ENCODE data around the gene LIN7A. TPM values are rescaled to one million over a fixed set of nuclear protein-coding genes. Genes with fewer than 3 reads are reported as not detected.

Gene LIN7A
- total RNA-seq, 1 donor = 6.5 TPM

GRCh38 chr12:80936642-80937390, 918 bp downstream of the LIN7A start:
- peak; percentile 76 for DNase-seq (ENCODE audit: insufficient read length, low spot score, missing footprints)
- no peaks in the 10 kb centered on the region for H3K9me3 ChIP-seq (ENCODE audit: low read depth, low read length)
- TF ChIP-seq, protein P1, sequence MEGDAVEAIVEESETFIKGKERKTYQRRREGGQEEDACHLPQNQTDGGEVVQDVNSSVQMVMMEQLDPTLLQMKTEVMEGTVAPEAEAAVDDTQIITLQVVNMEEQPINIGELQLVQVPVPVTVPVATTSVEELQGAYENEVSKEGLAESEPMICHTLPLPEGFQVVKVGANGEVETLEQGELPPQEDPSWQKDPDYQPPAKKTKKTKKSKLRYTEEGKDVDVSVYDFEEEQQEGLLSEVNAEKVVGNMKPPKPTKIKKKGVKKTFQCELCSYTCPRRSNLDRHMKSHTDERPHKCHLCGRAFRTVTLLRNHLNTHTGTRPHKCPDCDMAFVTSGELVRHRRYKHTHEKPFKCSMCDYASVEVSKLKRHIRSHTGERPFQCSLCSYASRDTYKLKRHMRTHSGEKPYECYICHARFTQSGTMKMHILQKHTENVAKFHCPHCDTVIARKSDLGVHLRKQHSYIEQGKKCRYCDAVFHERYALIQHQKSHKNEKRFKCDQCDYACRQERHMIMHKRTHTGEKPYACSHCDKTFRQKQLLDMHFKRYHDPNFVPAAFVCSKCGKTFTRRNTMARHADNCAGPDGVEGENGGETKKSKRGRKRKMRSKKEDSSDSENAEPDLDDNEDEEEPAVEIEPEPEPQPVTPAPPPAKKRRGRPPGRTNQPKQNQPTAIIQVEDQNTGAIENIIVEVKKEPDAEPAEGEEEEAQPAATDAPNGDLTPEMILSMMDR (IDR thresholded peaks at IDR 0.05; ENCODE audit: extremely low read depth, low read depth, low read length) = no peak
- H3K4me3 ChIP-seq (ENCODE audit: insufficient read depth, low read length) = peak overlapping the region; percentile 85
- peak overlapping the region; percentile 95 for H2AFZ ChIP-seq (ENCODE audit: low read length)
- peak overlapping the region; percentile 38 for H3K27ac ChIP-seq (ENCODE audit: low read depth, low read length)
- no peaks in the 10 kb centered on the region for H3K27me3 ChIP-seq (ENCODE audit: insufficient read depth, low read length)
- H3K79me2 ChIP-seq (ENCODE audit: insufficient read depth, low read length) = peaks cover 44% of the 10 kb centered on the region
- H3K36me3 ChIP-seq (ENCODE audit: insufficient read depth, low read length) = no peaks in the 10 kb centered on the region
- H3K4me1 ChIP-seq (ENCODE audit: insufficient read depth, low read length) = peaks cover 26% of the 10 kb centered on the region
- H3K4me2 ChIP-seq (ENCODE audit: insufficient read depth, low read length) = peak overlapping the region; percentile 80
- no peaks in the 10 kb centered on the region for H4K20me1 ChIP-seq (ENCODE audit: insufficient read depth, low read length)

DNA sequence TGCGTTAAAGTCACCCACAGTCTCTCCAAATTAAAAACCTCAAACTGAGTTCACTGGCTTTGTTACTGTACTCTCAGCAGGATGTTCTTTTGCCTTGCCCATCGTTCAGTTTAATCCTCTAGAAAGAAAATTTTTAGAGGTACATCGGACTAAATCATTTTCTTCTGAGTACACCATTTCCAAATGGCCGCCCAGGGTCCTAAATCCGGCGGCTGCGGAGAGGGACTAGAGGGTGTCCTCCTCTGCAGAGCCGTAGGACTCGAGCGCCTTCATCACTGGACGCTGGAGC, 1.4 kb downstream of the LIN7A start:
- TF ChIP-seq, protein P1 (IDR thresholded peaks at IDR 0.05; ENCODE audit: extremely low read depth, low read depth, low read length) = no peak
- H3K4me1 ChIP-seq (ENCODE audit: insufficient read depth, low read length) = peaks cover 26% of the 10 kb centered on the region
- peak overlapping the region; percentile 38 for H3K27ac ChIP-seq (ENCODE audit: low read depth, low read length)
- H3K36me3 ChIP-seq (ENCODE audit: insufficient read depth, low read length) = no peaks in the 10 kb centered on the region
- DNase-seq (ENCODE audit: insufficient read length, low spot score, missing footprints) = peak; percentile 89
- peaks cover 47% of the 10 kb centered on the region for H3K79me2 ChIP-seq (ENCODE audit: insufficient read depth, low read length)
- H3K4me2 ChIP-seq (ENCODE audit: insufficient read depth, low read length) = peak overlapping the region; percentile 80
- peak overlapping the region; percentile 85 for H3K4me3 ChIP-seq (ENCODE audit: insufficient read depth, low read length)
- H2AFZ ChIP-seq (ENCODE audit: low read length) = peak overlapping the region; percentile 95
- no peaks in the 10 kb centered on the region for H3K9me3 ChIP-seq (ENCODE audit: low read depth, low read length)
- no peaks in the 10 kb centered on the region for H3K27me3 ChIP-seq (ENCODE audit: insufficient read depth, low read length)
- no peaks in the 10 kb centered on the region for H4K20me1 ChIP-seq (ENCODE audit: insufficient read depth, low read length)

GRCh38 chr12:80935111-80935510, 2.6 kb downstream of the LIN7A start:
- no peak overlapping the region for H2AFZ ChIP-seq (ENCODE audit: low read length)
- no peaks in the 10 kb centered on the region for H3K27me3 ChIP-seq (ENCODE audit: insufficient read depth, low read length)

DNA sequence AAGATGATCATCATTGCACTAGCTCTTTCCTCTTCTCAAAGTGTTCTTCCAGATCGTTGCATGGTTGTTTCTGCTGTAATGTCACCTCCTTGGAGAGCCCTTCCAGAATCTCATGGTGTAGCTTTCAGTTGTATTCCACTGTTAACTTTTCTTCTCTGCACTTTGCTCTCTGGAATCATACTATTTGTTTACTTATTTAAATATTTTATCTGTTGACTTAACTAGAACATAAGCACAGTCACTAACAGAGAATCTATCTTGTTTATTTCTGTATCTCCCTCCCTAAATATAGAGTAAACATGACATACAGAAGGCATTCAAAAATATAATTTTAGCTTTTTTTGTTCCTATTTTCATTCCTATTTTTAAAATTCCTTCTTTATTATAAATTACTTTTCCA, 11.8 kb downstream of the LIN7A start:
- Histone ChIP-seq H3K79me2 (ENCODE audit: insufficient read depth, low read length) (peaks cover 29% of the 10 kb centered on the region), H2AFZ (ENCODE audit: low read length) (no peak overlapping the region), H3K4me2 (ENCODE audit: insufficient read depth, low read length) (no peak overlapping the region), H3K27me3 (ENCODE audit: insufficient read depth, low read length) (no peaks in the 10 kb centered on the region), H3K36me3 (ENCODE audit: insufficient read depth, low read length) (no peaks in the 10 kb centered on the region), H3K4me1 (ENCODE audit: insufficient read depth, low read length) (no peaks in the 10 kb centered on the region), H4K20me1 (ENCODE audit: insufficient read depth, low read length) (no peaks in the 10 kb centered on the region), H3K4me3 (ENCODE audit: insufficient read depth, low read length) (no peak overlapping the region), H3K27ac (ENCODE audit: low read depth, low read length) (no peak overlapping the region), H3K9me3 (ENCODE audit: low read depth, low read length) (no peaks in the 10 kb centered on the region)
- TF ChIP-seq, protein P1 (IDR thresholded peaks at IDR 0.05; ENCODE audit: extremely low read depth, low read depth, low read length) = no peak
- no peak for DNase-seq (ENCODE audit: insufficient read length, low spot score, missing footprints)

More at GRCh38 chr12:80935111-80935510, 2.6 kb downstream of the LIN7A start:
- no peaks in the 10 kb centered on the region for H4K20me1 ChIP-seq (ENCODE audit: insufficient read depth, low read length)
- TF ChIP-seq, protein P1 (IDR thresholded peaks at IDR 0.05; ENCODE audit: extremely low read depth, low read depth, low read length) = no peak
- peaks cover 57% of the 10 kb centered on the region for H3K79me2 ChIP-seq (ENCODE audit: insufficient read depth, low read length)
- no peaks in the 10 kb centered on the region for H3K36me3 ChIP-seq (ENCODE audit: insufficient read depth, low read length)
- H3K4me3 ChIP-seq (ENCODE audit: insufficient read depth, low read length) = no peak overlapping the region
- H3K27ac ChIP-seq (ENCODE audit: low read depth, low read length) = no peak overlapping the region
- H3K4me2 ChIP-seq (ENCODE audit: insufficient read depth, low read length) = peak overlapping the region; percentile 80
- H3K9me3 ChIP-seq (ENCODE audit: low read depth, low read length) = no peaks in the 10 kb centered on the region
- no peak for DNase-seq (ENCODE audit: insufficient read length, low spot score, missing footprints)
- H3K4me1 ChIP-seq (ENCODE audit: insufficient read depth, low read length) = peaks cover 26% of the 10 kb centered on the region
